Osteocyte (in vitro differentiated cells): ENCODE data around the gene SAMD14. TPM values are rescaled to one million over a fixed set of nuclear protein-coding genes. Genes with fewer than 3 reads are reported as not detected.

Experiments
- DNase-seq: peaks from one replicate; pipeline ENCODE4 v3.0.0; 2021; ENCODE audit warnings: mixed read lengths; ENCODE audit not compliant: unreplicated experiment; ENCODE audit errors: extremely low spot score
- H3K27ac Mint-ChIP-seq: one replicate; pipeline ENCODE4 v1.8.0; 2021; ENCODE audit warnings: mild to moderate bottlenecking, mixed read lengths; ENCODE audit not compliant: unreplicated experiment
- H3K27me3 Mint-ChIP-seq: one replicate; pipeline ENCODE4 v1.8.0; 2021; ENCODE audit warnings: mixed read lengths; ENCODE audit not compliant: unreplicated experiment
- H3K36me3 Mint-ChIP-seq: one replicate; pipeline ENCODE4 v1.8.0; 2021; ENCODE audit warnings: mixed read lengths; ENCODE audit not compliant: unreplicated experiment
- H3K4me1 Mint-ChIP-seq: one replicate; pipeline ENCODE4 v1.8.0; 2021; ENCODE audit warnings: mixed read lengths; ENCODE audit not compliant: unreplicated experiment
- H3K4me3 Mint-ChIP-seq: one replicate; pipeline ENCODE4 v1.8.0; 2021; ENCODE audit warnings: mild to moderate bottlenecking, moderate library complexity, mixed read lengths; ENCODE audit not compliant: unreplicated experiment
- H3K9me3 Mint-ChIP-seq: one replicate; pipeline ENCODE4 v1.8.0; 2021; ENCODE audit warnings: mixed read lengths; ENCODE audit not compliant: unreplicated experiment
- total RNA-seq: library from RNA; stranded (reverse); gene quantifications from 2 replicates; pipeline ENCODE4 v1.2.1, GENCODE V29; 2021
- TF ChIP-seq, protein P1 (sequence below): fragments of 200-600 bp; sonication (generic); IDR thresholded peaks from 2 replicates; pipeline ENCODE4 v1.5.0; 2021; ENCODE audit warnings: antibody characterized with exemption, mild to moderate bottlenecking, moderate library complexity

The SAMD14 gene
- total RNA-seq, 1 donor from 2014 or later, result 36.8 TPM

DNA sequence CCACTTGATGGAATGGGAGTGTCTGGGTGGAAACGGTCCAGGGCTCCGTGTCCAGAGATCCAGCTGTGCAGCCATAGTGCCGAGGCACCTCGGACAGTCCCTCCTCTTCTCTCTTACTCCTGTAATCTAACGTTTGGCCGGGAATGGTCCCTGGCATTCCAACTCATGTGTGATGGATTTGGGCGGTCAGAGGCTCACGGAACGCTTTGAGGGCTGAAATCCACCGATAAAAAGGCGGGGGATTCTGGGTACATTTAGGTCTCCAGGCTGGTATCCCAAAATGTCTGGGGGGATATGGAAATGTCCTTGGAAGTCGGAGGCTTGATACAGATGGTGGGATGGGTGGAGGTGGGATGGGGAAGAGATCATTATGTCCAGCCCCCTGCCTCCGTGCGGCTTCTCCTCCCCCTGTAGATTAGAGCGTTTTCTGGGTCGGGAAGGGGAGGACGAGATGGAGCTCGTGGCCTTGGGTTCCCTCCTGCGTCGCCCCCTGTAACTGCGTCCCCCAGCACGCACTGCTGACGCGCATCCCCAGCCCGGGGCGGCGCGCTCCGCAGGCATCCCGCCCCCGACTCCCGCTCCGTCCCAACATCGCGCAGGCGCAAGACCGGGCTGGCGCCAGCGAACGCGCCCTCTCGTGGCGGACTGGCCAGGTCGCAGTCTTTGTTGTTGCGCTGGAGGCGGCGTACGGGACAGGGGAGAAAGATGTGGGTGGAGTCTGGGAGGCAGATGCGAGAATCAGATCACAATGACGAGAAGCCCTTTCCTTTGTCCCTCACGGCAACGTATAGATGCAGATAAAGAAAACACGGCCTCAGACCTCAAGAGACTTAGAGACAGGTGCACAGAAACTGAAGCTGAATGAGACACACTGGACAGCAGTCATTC is 31.3 kb upstream of the SAMD14 start:
- H3K27me3 Mint-ChIP-seq, result no peaks in the 10 kb centered on the region
- H3K36me3 Mint-ChIP-seq, result no peaks in the 10 kb centered on the region
- peak overlapping the region; percentile 79 for H3K4me3 Mint-ChIP-seq
- peak; percentile 98 for DNase-seq
- peak overlapping the region; percentile 76 for H3K27ac Mint-ChIP-seq
- no peaks in the 10 kb centered on the region for H3K9me3 Mint-ChIP-seq
- H3K4me1 Mint-ChIP-seq, result peaks cover 22% of the 10 kb centered on the region
- TF ChIP-seq, protein P1, sequence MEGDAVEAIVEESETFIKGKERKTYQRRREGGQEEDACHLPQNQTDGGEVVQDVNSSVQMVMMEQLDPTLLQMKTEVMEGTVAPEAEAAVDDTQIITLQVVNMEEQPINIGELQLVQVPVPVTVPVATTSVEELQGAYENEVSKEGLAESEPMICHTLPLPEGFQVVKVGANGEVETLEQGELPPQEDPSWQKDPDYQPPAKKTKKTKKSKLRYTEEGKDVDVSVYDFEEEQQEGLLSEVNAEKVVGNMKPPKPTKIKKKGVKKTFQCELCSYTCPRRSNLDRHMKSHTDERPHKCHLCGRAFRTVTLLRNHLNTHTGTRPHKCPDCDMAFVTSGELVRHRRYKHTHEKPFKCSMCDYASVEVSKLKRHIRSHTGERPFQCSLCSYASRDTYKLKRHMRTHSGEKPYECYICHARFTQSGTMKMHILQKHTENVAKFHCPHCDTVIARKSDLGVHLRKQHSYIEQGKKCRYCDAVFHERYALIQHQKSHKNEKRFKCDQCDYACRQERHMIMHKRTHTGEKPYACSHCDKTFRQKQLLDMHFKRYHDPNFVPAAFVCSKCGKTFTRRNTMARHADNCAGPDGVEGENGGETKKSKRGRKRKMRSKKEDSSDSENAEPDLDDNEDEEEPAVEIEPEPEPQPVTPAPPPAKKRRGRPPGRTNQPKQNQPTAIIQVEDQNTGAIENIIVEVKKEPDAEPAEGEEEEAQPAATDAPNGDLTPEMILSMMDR, result peak; percentile 96

DNA sequence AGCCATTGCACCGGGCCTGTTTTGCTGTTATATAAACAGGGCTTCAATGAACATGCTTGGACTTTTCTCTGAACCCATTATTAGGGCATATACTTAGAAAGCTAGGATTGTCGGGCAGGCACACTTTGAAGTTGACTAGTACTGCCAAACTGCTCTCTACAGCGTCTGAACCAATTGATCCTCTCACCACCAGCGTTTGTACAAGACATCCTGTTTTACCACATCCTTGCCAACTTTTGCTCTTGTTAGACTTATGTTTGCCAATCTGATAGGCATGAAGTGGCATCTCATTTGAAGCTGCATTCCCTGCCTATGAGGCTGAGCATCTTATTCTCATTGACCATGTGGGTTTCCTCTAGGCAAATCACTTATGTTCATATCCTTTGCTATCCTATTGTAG is 27.9 kb upstream of the SAMD14 start:
- H3K4me1 Mint-ChIP-seq, result peaks cover 18% of the 10 kb centered on the region
- no peak overlapping the region for H3K4me3 Mint-ChIP-seq
- H3K27me3 Mint-ChIP-seq, result no peaks in the 10 kb centered on the region
- H3K27ac Mint-ChIP-seq, result no peak overlapping the region
- H3K9me3 Mint-ChIP-seq, result no peaks in the 10 kb centered on the region
- no peaks in the 10 kb centered on the region for H3K36me3 Mint-ChIP-seq
- TF ChIP-seq, protein P1, result no peak
- no peak for DNase-seq

DNA sequence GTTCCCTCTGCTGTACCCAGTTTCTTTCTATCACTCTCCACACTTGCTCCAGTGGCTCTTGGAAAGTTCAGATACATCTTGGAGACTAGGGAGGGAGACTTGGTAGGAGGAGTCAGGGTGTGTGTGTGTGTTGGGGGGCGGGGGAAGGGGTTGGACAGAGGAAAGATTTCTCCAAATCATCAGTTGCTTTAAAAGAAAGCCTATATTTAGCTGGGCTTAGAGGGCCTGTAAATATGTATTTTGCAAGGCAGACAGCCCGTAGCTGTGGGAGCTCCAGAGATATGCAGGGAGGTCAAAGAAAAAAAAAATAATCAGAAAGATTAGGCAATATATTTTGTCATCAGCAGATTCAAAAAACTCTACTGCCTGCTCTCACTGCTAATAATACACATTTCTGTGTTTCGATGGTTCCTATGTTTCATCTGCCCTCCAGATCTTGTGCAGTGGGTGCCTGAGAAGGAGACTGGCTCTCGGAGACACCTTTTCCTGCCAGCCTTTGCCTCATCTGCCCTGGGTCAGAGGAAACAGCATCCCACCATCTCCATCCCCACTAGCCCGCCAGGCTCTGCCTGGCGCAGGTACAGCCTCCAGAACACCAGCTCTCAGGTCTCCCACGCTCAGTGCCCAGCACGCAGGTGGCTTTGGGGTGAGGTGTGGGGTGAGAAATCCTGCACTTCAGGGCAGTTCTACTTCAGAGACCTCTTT is 25.3 kb upstream of the SAMD14 start:
- no peaks in the 10 kb centered on the region for H3K36me3 Mint-ChIP-seq
- H3K9me3 Mint-ChIP-seq, result no peaks in the 10 kb centered on the region
- peaks cover 13% of the 10 kb centered on the region for H3K4me1 Mint-ChIP-seq
- no peak for DNase-seq
- H3K27ac Mint-ChIP-seq, result no peak overlapping the region
- no peaks in the 10 kb centered on the region for H3K27me3 Mint-ChIP-seq
- H3K4me3 Mint-ChIP-seq, result no peak overlapping the region
- TF ChIP-seq, protein P1, result no peak

DNA sequence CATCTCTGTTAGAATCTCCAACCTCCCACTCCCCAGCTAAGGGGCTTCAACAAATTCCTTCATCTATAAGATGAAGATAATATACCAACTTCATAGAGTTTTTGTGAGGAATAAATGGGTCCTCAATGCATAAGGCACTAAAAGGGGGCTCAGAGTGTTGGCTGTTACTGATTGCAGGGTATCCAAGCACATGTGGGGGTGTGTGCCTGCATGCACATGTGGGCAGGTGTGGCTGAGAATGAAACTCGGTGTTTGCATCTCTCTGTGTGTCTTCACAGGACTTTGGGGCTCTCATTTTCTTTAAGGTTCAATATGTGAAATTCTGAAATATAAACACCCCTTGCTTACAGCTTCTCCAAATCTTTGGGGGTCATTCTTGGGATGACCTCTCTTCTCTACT is 24.6 kb upstream of the SAMD14 start:
- Mint-ChIP-seq H3K4me1 (peaks cover 10% of the 10 kb centered on the region), H3K36me3 (no peaks in the 10 kb centered on the region), H3K4me3 (no peak overlapping the region), H3K27me3 (no peaks in the 10 kb centered on the region), H3K9me3 (no peaks in the 10 kb centered on the region), H3K27ac (no peak overlapping the region)
- TF ChIP-seq, protein P1, result no peak
- DNase-seq, result no peak
